OCI-LY1 (cell line): Measurements from ENCODE around the gene FMN1.

ENCODE experiments used
- H2AFZ ChIP-seq: fragments of 200-600 bp; sonication (generic), shearing (Covaris generic); 2 replicates; pipeline ENCODE4 v1.6.0; 2014; ENCODE audit warnings: antibody characterized with exemption, mild to moderate bottlenecking, low read length
- H3F3A ChIP-seq: fragments of 200-600 bp; sonication (generic), shearing (Covaris generic); 2 replicates; pipeline ENCODE4 v1.6.0; 2014; ENCODE audit warnings: mild to moderate bottlenecking, antibody characterized with exemption, low read length, moderate library complexity; ENCODE audit not compliant: insufficient read depth
- H3K27ac ChIP-seq: fragments of 200-600 bp; sonication (generic); 2 replicates; pipeline ENCODE4 v1.5.1; 2014; ENCODE audit warnings: low read length, mixed run types, mild to moderate bottlenecking, low read depth; ENCODE audit not compliant: poor library complexity, severe bottlenecking
- H3K27me3 ChIP-seq: fragments of 200-600 bp; sonication (generic); 2 replicates; pipeline ENCODE4 v1.6.0; 2014; ENCODE audit warnings: antibody characterized with exemption, mild to moderate bottlenecking, low read length, moderate library complexity; ENCODE audit not compliant: insufficient read depth
- H3K36me3 ChIP-seq: fragments of 200-600 bp; sonication (generic); 2 replicates; pipeline ENCODE4 v1.6.1; 2014; ENCODE audit warnings: mild to moderate bottlenecking, antibody characterized with exemption, low read length, moderate library complexity, mixed read lengths; ENCODE audit not compliant: insufficient read depth
- H3K4me1 ChIP-seq: fragments of 200-600 bp; sonication (generic); 2 replicates; pipeline ENCODE4 v1.5.1; 2014; ENCODE audit warnings: mild to moderate bottlenecking, low read length, moderate library complexity; ENCODE audit not compliant: insufficient read depth, severe bottlenecking
- H3K4me2 ChIP-seq: fragments of 200-600 bp; sonication (generic), shearing (Covaris generic); 2 replicates; pipeline ENCODE4 v1.6.1; 2014; ENCODE audit warnings: low read length
- H3K4me3 ChIP-seq: fragments of 200-600 bp; sonication (generic); 2 replicates; pipeline ENCODE4 v1.5.1; 2014; ENCODE audit warnings: low read length, low read depth, mild to moderate bottlenecking, mixed read lengths; ENCODE audit not compliant: poor library complexity, severe bottlenecking
- H3K79me2 ChIP-seq: fragments of 200-600 bp; shearing (Covaris generic); 2 replicates; pipeline ENCODE4 v1.6.1; 2016; ENCODE audit warnings: mixed run types, low read length, mixed read lengths; ENCODE audit not compliant: insufficient read depth
- H3K9ac ChIP-seq: fragments of 200-600 bp; sonication (generic), shearing (Covaris generic); 2 replicates; pipeline ENCODE4 v1.6.1; 2014; ENCODE audit warnings: mild to moderate bottlenecking, low read length, mixed read lengths
- H3K9me2 ChIP-seq: fragments of 200-600 bp; sonication (generic), shearing (Covaris generic); 2 replicates; pipeline ENCODE4 v1.6.1; 2014; ENCODE audit warnings: low read depth, mild to moderate bottlenecking, low read length, mixed read lengths
- H3K9me3 ChIP-seq: fragments of 200-600 bp; shearing (Covaris generic); 2 replicates; pipeline ENCODE4 v1.6.1; 2014; ENCODE audit warnings: low read length, mixed read lengths
- H4K20me1 ChIP-seq: fragments of 200-600 bp; sonication (generic), shearing (Covaris generic); 2 replicates; pipeline ENCODE4 v1.6.0; 2016; ENCODE audit warnings: mild to moderate bottlenecking, low read length; ENCODE audit not compliant: insufficient read depth
- CTCF ChIP-seq: fragments of 200-600 bp; sonication (generic), shearing (Covaris generic); IDR thresholded peaks from 2 replicates; pipeline ENCODE4 v1.5.1; 2017; ENCODE audit warnings: mild to moderate bottlenecking, antibody characterized with exemption, low read length, moderate library complexity, mixed read lengths
- EZH2 ChIP-seq: fragments of 200-600 bp; sonication (generic), shearing (Covaris generic); IDR thresholded peaks from 2 replicates; pipeline ENCODE4 v1.8.0; 2017; ENCODE audit warnings: borderline replicate concordance, mixed run types, mild to moderate bottlenecking, antibody characterized with exemption, low read length, moderate library complexity, mixed read lengths

The FMN1 gene

GRCh38 chr15:32739522-32740063, 454.9 kb downstream of the FMN1 start:
- Histone ChIP-seq H4K20me1 (no peaks in the 10 kb centered on the region), H3F3A (no peaks in the 10 kb centered on the region), H3K9ac (no peak overlapping the region), H3K9me2 (no peaks in the 10 kb centered on the region), H3K4me2 (no peak overlapping the region), H3K9me3 (no peaks in the 10 kb centered on the region), H3K27me3 (no peaks in the 10 kb centered on the region), H3K27ac (no peak overlapping the region), H2AFZ (no peak overlapping the region), H3K79me2 (no peaks in the 10 kb centered on the region), H3K36me3 (no peaks in the 10 kb centered on the region), H3K4me1 (no peaks in the 10 kb centered on the region), H3K4me3 (no peak overlapping the region)
- TF ChIP-seq EZH2 (no peak), CTCF (no peak)

DNA sequence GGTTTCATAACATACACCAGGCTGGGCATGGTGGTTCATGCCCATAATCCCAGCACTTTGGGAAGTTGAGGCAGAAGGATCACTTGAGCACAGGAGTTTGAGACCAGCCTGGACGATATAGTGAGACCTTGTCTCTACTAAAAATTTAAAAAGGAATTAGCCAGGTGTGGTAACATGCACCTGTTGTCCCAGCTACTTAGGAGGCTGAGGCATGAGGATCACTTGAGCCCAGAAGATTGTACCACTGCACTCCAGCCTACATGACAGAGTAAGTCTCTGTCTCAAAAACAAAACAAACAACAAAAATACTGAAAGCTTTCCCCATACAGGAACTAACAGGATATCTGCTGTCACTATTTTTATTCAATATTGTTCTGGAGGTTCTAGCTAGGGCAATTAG, 455.8 kb downstream of the FMN1 start:
- H3K79me2 ChIP-seq, result no peaks in the 10 kb centered on the region
- H3K9me2 ChIP-seq, result no peaks in the 10 kb centered on the region
- no peak for TF ChIP-seq CTCF
- no peak for TF ChIP-seq EZH2
- no peaks in the 10 kb centered on the region for H3F3A ChIP-seq
- H2AFZ ChIP-seq, result no peak overlapping the region
- no peak overlapping the region for H3K9ac ChIP-seq
- no peaks in the 10 kb centered on the region for H3K9me3 ChIP-seq
- H3K27me3 ChIP-seq, result no peaks in the 10 kb centered on the region
- no peaks in the 10 kb centered on the region for H3K36me3 ChIP-seq
- H4K20me1 ChIP-seq, result no peaks in the 10 kb centered on the region
- no peak overlapping the region for H3K27ac ChIP-seq
- no peak overlapping the region for H3K4me2 ChIP-seq
- H3K4me3 ChIP-seq, result no peak overlapping the region
- no peaks in the 10 kb centered on the region for H3K4me1 ChIP-seq

DNA sequence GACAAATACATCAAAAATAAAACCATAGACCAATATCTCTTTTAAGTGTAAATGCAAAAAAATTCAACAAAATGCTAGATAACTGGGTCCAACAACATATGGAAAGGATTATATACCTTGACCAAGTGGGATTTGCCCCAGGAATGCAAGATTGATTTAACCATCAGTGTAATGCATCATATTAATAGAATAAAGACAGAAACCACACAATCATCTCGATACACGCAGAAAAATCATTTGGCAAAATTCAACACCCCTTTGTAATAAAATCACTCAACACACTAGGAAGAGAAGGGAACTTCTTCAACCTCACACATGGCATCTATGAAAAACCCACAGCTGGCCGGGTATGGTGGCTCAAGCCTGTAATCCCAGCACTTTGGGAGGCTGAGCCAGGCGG, 457.2 kb downstream of the FMN1 start:
- H3K27ac ChIP-seq, result no peak overlapping the region
- H3K9me3 ChIP-seq, result no peaks in the 10 kb centered on the region
- no peak overlapping the region for H3K9ac ChIP-seq
- H3K9me2 ChIP-seq, result no peaks in the 10 kb centered on the region
- no peak overlapping the region for H3K4me3 ChIP-seq
- TF ChIP-seq CTCF (no peak), EZH2 (no peak)
- no peaks in the 10 kb centered on the region for H3K4me1 ChIP-seq
- no peak overlapping the region for H3K4me2 ChIP-seq
- no peaks in the 10 kb centered on the region for H3K36me3 ChIP-seq
- no peaks in the 10 kb centered on the region for H3K79me2 ChIP-seq
- H2AFZ ChIP-seq, result no peak overlapping the region
- no peaks in the 10 kb centered on the region for H3K27me3 ChIP-seq
- no peaks in the 10 kb centered on the region for H4K20me1 ChIP-seq
- no peaks in the 10 kb centered on the region for H3F3A ChIP-seq
